HL-60 (cell line): ENCODE measurements around the gene TTLL8.

ENCODE experiments used
- DNase-seq, 2 experiments: peaks; one replicate each; pipeline ENCODE4 v3.0.0-alpha.2; 2010 to 2020; ENCODE audit warnings: low read depth in 1 of 2, low spot score in 1 of 2
- H3K27ac ChIP-seq: fragments of 250-450 bp; sonication (Bioruptor Pico); replicated peaks from 2 replicates; pipeline ENCODE4 v1.5.1; 2020; ENCODE audit warnings: mild to moderate bottlenecking, moderate library complexity
- H3K27me3 ChIP-seq: fragments of 250-450 bp; sonication (Bioruptor Pico); 2 replicates; pipeline ENCODE4 v1.5.1; 2021; ENCODE audit warnings: mild to moderate bottlenecking, moderate library complexity; ENCODE audit not compliant: insufficient read depth, poor library complexity, severe bottlenecking
- H3K4me3 ChIP-seq: replicated peaks from 2 replicates; pipeline ENCODE4 v1.5.1; 2011; ENCODE audit warnings: mild to moderate bottlenecking, control low read depth, low read length; ENCODE audit not compliant: insufficient read depth
- CTCF ChIP-seq: IDR thresholded peaks from one replicate; pipeline ENCODE4 v1.5.1; 2011; ENCODE audit warnings: low read length, control low read depth, inconsistent platforms; ENCODE audit not compliant: insufficient read depth
- GABPA ChIP-seq: IDR thresholded peaks from 2 replicates; pipeline ENCODE4 v1.6.1; 2012; ENCODE audit warnings: low read depth
- POLR2AphosphoS5 ChIP-seq: IDR thresholded peaks from 2 replicates; pipeline ENCODE4 v1.6.1; 2012; ENCODE audit warnings: low read depth
- SPI1 ChIP-seq: IDR thresholded peaks from 2 replicates; pipeline ENCODE4 v1.6.1; 2012; ENCODE audit warnings: low read depth, mild to moderate bottlenecking, borderline replicate concordance
- TF ChIP-seq, protein P1 (sequence below): IDR thresholded peaks from 2 replicates; pipeline ENCODE4 v1.6.1; 2012; ENCODE audit warnings: low read depth; ENCODE audit not compliant: insufficient replicate concordance

TTLL8 gene

DNA sequence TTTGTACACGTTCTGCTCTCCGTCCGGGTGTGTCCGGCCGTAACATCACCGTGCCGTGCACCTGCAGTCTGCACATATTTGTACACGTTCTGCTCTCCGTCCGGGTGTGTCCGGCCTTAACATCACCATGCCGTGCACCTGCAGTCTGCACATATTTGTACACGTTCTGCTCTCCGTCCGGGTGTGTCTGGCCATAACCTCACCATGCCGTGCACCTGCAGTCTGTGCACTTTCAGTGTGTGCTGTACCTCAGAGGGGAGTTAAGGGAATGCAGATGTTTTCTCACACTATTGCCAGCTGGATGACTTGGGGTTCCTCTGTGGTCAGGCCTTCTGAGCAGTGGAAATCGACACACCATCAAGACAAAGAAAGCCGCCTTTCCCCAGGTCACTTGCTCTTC is 4.2 kb downstream of the TTLL8 start:
- H3K4me3 ChIP-seq, result no peak overlapping the region
- H3K27ac ChIP-seq, result no peak overlapping the region
- DNase-seq, result no peak
- TF ChIP-seq POLR2AphosphoS5 (no peak), CTCF (no peak), SPI1 (no peak), GABPA (no peak)
- TF ChIP-seq, protein P1, sequence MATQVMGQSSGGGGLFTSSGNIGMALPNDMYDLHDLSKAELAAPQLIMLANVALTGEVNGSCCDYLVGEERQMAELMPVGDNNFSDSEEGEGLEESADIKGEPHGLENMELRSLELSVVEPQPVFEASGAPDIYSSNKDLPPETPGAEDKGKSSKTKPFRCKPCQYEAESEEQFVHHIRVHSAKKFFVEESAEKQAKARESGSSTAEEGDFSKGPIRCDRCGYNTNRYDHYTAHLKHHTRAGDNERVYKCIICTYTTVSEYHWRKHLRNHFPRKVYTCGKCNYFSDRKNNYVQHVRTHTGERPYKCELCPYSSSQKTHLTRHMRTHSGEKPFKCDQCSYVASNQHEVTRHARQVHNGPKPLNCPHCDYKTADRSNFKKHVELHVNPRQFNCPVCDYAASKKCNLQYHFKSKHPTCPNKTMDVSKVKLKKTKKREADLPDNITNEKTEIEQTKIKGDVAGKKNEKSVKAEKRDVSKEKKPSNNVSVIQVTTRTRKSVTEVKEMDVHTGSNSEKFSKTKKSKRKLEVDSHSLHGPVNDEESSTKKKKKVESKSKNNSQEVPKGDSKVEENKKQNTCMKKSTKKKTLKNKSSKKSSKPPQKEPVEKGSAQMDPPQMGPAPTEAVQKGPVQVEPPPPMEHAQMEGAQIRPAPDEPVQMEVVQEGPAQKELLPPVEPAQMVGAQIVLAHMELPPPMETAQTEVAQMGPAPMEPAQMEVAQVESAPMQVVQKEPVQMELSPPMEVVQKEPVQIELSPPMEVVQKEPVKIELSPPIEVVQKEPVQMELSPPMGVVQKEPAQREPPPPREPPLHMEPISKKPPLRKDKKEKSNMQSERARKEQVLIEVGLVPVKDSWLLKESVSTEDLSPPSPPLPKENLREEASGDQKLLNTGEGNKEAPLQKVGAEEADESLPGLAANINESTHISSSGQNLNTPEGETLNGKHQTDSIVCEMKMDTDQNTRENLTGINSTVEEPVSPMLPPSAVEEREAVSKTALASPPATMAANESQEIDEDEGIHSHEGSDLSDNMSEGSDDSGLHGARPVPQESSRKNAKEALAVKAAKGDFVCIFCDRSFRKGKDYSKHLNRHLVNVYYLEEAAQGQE, result no peak
- H3K27me3 ChIP-seq, result peaks cover 2% of the 10 kb centered on the region

- Histone ChIP-seq H3K4me3 (no peak overlapping the region), H3K27me3 (no peaks in the 10 kb centered on the region), H3K27ac (no peak overlapping the region)
- TF ChIP-seq SPI1 (no peak), CTCF (no peak), GABPA (no peak), POLR2AphosphoS5 (no peak)
- TF ChIP-seq, protein P1, result no peak
- no peak for DNase-seq
These were observed 6.2 kb downstream of the TTLL8 start for GRCh38 chr22:50051930-50052329.

DNA sequence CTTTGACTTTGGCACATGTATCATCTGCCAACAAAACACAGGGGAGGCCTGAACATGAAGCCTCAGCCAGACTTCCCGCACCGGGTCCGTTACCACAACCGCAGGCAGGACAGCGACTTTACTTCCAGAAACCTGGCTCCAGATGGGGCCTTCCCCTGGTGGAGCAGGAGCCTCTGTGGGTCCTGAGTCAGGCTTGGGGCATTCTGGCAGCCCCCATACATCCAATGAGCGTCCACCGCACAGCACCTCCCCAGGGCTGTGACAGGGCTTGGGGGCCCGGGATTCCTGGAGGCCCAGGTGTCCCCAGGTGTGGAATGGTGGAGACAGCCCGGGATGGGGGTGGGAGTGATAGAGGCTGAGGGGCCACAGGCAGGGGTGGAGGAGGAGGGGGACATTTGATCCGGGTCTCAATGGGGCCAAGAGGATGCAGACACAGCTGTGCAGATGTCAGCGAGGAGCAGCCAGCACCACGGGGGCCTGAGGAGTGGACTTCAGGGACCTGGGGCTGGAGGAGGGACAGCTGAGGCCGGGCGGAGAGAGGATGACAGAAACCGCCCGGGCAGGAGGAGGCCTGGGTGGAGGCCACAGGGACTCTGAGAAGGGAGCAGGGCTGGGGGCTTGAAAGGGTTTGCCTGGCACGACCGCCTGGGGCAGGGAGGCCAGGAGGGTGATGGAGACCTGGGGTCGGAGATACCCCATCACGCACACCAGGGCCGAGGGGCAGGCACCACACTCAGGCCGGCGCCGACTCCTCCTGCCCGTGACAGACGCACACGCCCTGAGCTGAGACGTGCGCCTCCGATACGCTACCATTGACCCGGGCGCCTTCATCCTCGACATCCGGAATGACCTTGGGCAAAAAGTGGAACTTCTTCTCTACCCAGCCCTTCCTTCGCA is 8.6 kb downstream of the TTLL8 start:
- H3K4me3 ChIP-seq, result no peak overlapping the region
- TF ChIP-seq GABPA (no peak), SPI1 (no peak), CTCF (no peak), POLR2AphosphoS5 (no peak)
- TF ChIP-seq, protein P1, result no peak
- H3K27ac ChIP-seq, result no peak overlapping the region
- no peak for DNase-seq
- peaks cover 9% of the 10 kb centered on the region for H3K27me3 ChIP-seq
